ENCODE data around the gene GFRA1. TPM values are rescaled to one million over a fixed set of nuclear protein-coding genes. Genes with fewer than 3 reads are reported as not detected.

Gene GFRA1
- total and polyA plus RNA-seq, 8 donors, result 1.9 to 3.5 (median 2.8) TPM

- ATAC-seq (no peak), DNase-seq (no peak)
- no peak overlapping the region for H3K27ac ChIP-seq
- no peak for TF ChIP-seq CTCF (IDR thresholded peaks at IDR 0.05)
- H3K9me3 ChIP-seq, result peaks cover 0 to 2% of the 10 kb centered on the region in 2 donors
- no peaks in the 10 kb centered on the region for H3K4me1 ChIP-seq
- H3K36me3 ChIP-seq, result no peaks in the 10 kb centered on the region
- H3K4me3 ChIP-seq, result no peak overlapping the region
- intact Hi-C loops (cut with DNase I), result no loop called here
- H3K27me3 ChIP-seq, result no peaks in the 10 kb centered on the region
Observed at GRCh38 chr10:116110736-116111135, 162.3 kb downstream of the GFRA1 start.

GRCh38 chr10:116109881-116110280 lies 163.1 kb downstream of the GFRA1 start:
- no peak for TF ChIP-seq CTCF (IDR thresholded peaks at IDR 0.05)
- intact Hi-C loops (cut with DNase I), result no loop called here
- no peaks in the 10 kb centered on the region for H3K27me3 ChIP-seq
- peaks cover 0 to 2% of the 10 kb centered on the region in 2 donors for H3K9me3 ChIP-seq
- no peak overlapping the region for H3K27ac ChIP-seq
- ATAC-seq (no peak), DNase-seq (no peak)
- H3K36me3 ChIP-seq, result no peaks in the 10 kb centered on the region
- H3K4me3 ChIP-seq, result no peak overlapping the region
- H3K4me1 ChIP-seq, result no peaks in the 10 kb centered on the region

DNA sequence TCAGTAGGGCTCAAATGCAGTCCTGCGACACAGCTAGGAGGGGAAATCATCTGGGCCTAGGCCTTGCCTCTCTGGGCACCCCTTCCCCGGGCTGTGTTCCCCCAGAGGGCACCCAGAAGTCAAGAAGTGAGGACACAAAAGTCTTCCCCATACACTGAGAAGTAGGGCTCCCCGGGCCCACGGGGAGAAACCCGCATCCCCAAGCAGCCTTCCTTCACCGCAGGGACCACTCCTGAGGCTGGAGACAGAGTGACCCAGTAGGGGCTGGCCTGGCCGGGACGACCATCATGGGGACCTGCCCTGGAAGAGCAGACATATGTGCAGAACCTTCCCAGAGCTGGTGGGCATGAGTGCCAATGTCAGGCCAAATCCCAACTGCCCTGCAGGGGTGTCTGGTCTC lies 163.5 kb downstream of the GFRA1 start:
- Histone ChIP-seq H3K36me3 (no peaks in the 10 kb centered on the region), H3K27ac (no peak overlapping the region), H3K27me3 (no peaks in the 10 kb centered on the region), H3K9me3 (peaks cover 0 to 2% of the 10 kb centered on the region in 2 donors), H3K4me1 (no peaks in the 10 kb centered on the region), H3K4me3 (no peak overlapping the region)
- intact Hi-C loops (cut with DNase I), result no loop called here
- no peak for ATAC-seq
- no peak for TF ChIP-seq CTCF (IDR thresholded peaks at IDR 0.05)
- DNase-seq, result no peak

- Histone ChIP-seq H3K36me3 (no peaks in the 10 kb centered on the region), H3K4me1 (no peaks in the 10 kb centered on the region), H3K9me3 (peaks cover 0 to 2% of the 10 kb centered on the region in 2 donors), H3K4me3 (no peak overlapping the region), H3K27ac (no peak overlapping the region), H3K27me3 (no peaks in the 10 kb centered on the region)
- no peak for TF ChIP-seq CTCF (IDR thresholded peaks at IDR 0.05)
- no peak for DNase-seq
- ATAC-seq, result no peak
- intact Hi-C loops (cut with DNase I), result no loop called here
Observed at GRCh38 chr10:116108095-116108494, 164.9 kb downstream of the GFRA1 start.

DNA sequence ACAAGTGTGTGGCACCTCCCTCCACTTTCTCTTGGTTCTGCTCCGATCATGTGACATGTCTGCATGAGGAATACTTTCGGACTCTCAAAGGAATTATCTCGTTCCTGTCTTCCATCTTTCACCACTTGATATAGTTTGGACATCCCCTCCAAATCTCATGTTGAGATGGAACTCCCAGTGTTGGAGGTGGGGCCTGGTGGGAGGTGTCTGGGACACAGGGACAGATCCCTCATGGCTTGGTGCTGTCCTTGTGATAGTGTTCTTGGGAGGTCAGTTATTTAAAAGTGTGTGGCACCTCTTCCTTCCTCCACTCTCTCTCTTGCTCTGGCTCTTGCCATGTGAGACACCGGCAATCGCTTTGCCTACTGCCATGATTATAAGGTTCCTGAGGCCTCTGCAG lies 166.4 kb downstream of the GFRA1 start:
- intact Hi-C loops (cut with DNase I), result no loop called here
- ATAC-seq, result no peak

More for the DNA sequence above, 166.4 kb downstream of the GFRA1 start:
- Histone ChIP-seq H3K27me3 (no peaks in the 10 kb centered on the region), H3K36me3 (no peaks in the 10 kb centered on the region), H3K4me1 (no peaks in the 10 kb centered on the region), H3K27ac (no peak overlapping the region), H3K9me3 (no peaks in the 10 kb centered on the region), H3K4me3 (no peak overlapping the region)
- no peak for DNase-seq
- TF ChIP-seq CTCF (IDR thresholded peaks at IDR 0.05), result no peak

Data from left lung (tissue), 10 donors.